ENCODE measurements around the gene BTBD9.

GRCh38 chr6:38262609-38263008, 377.1 kb downstream of the BTBD9 start:
- TF ChIP-seq CTCF (IDR thresholded peaks at IDR 0.05) (no peak), EZH2 (IDR thresholded peaks at IDR 0.05; ENCODE audit: borderline replicate concordance, insufficient read depth, low read depth, low read length, poor library complexity, severe bottlenecking) (no peak)

All from B cell (primary cell).